IMR-90 (cell line): ENCODE measurements around the gene ANKRD53. TPM values are rescaled to one million over a fixed set of nuclear protein-coding genes. Genes with fewer than 3 reads are reported as not detected.

Experiments
- ATAC-seq: fragments of 200-7000 bp; cut with Tn5 transposase; 2 replicates; pipeline ENCODE4 v1.9.1; 2020; ENCODE audit warnings: low read depth, mild to moderate bottlenecking, moderate library complexity
- BruUV-seq: library from RNA; stranded (reverse); fragments of 400-500 nt; replicated peaks from 2 replicates; lab custom pipeline; 2021; lab: Mats Ljungman, UMichigan
- CTCF ChIA-PET: fragments of 300-600 bp; formaldehyde crosslinking; extraction: SDS; loops from one replicate; lab custom pipeline; 2021; ENCODE audit warnings: antibody characterized with exemption; lab: Yijun Ruan, JAX
- POLR2A ChIA-PET: fragments of 300-600 bp; sonication (Branson Sonifier 250); formaldehyde crosslinking; loops from one replicate; lab custom pipeline; 2022; ENCODE audit warnings: antibody characterized with exemption; ENCODE audit not compliant: unreplicated experiment; lab: Charles Lee
- DNase-seq: peaks from one replicate; pipeline ENCODE4 v3.0.0; 2013
- H2AFZ ChIP-seq: replicated peaks from 2 replicates; pipeline ENCODE3; 2013; ENCODE audit warnings: low read length, mild to moderate bottlenecking; ENCODE audit not compliant: poor library complexity
- H2AK5ac ChIP-seq: 2 replicates; pipeline ENCODE4 v1.6.1; 2013; ENCODE audit warnings: low read depth, low read length, inconsistent platforms
- H2AK9ac ChIP-seq: replicated peaks from 2 replicates; pipeline ENCODE3; 2013; ENCODE audit warnings: mild to moderate bottlenecking, low read depth, low read length, moderate library complexity; ENCODE audit not compliant: poor library complexity
- H2BK120ac ChIP-seq: 2 replicates; pipeline ENCODE4 v1.6.1; 2013; ENCODE audit warnings: low read depth, low read length, inconsistent platforms
- H2BK15ac ChIP-seq: 3 replicates; pipeline ENCODE4 v1.6.1; 2013; ENCODE audit warnings: low read depth, low read length, inconsistent platforms
- H2BK20ac ChIP-seq: 2 replicates; pipeline ENCODE4 v1.6.1; 2013; ENCODE audit warnings: low read depth, mild to moderate bottlenecking, inconsistent platforms, low read length, moderate library complexity
- H2BK5ac ChIP-seq: 2 replicates; pipeline ENCODE4 v1.6.1; 2013; ENCODE audit warnings: mild to moderate bottlenecking, low read depth, low read length, inconsistent platforms; ENCODE audit not compliant: poor library complexity, severe bottlenecking
- H3K14ac ChIP-seq: replicated peaks from 2 replicates; pipeline ENCODE4 v1.6.1; 2013; ENCODE audit warnings: low read depth, low read length, inconsistent platforms
- H3K18ac ChIP-seq: 2 replicates; pipeline ENCODE4 v1.6.1; 2013; ENCODE audit warnings: low read depth, low read length, control low read depth
- H3K23ac ChIP-seq: 2 replicates; pipeline ENCODE4 v1.6.1; 2013; ENCODE audit warnings: low read depth, low read length, inconsistent platforms
- H3K27ac ChIP-seq: 2 replicates; pipeline ENCODE4 v1.5.1; 2013; ENCODE audit warnings: mild to moderate bottlenecking, control low read depth, low read length; ENCODE audit not compliant: insufficient read depth
- H3K27me3 ChIP-seq: 2 replicates; pipeline ENCODE4 v1.6.1; 2013; ENCODE audit warnings: low read length; ENCODE audit not compliant: control insufficient read depth, insufficient read depth
- H3K36me3 ChIP-seq: 2 replicates; pipeline ENCODE4 v1.6.1; 2013; ENCODE audit warnings: low read length, mixed read lengths; ENCODE audit not compliant: control insufficient read depth, insufficient read depth
- H3K4ac ChIP-seq: 2 replicates; pipeline ENCODE4 v1.6.1; 2013; ENCODE audit warnings: low read depth, low read length, inconsistent platforms
- H3K4me1 ChIP-seq: 2 replicates; pipeline ENCODE4 v1.6.1; 2013; ENCODE audit warnings: low read length, mixed read lengths; ENCODE audit not compliant: control insufficient read depth, insufficient read depth
- H3K4me2 ChIP-seq: 2 replicates; pipeline ENCODE4 v1.6.1; 2013; ENCODE audit warnings: low read depth, mild to moderate bottlenecking, control low read depth, low read length, moderate library complexity
- H3K4me3 ChIP-seq: 2 replicates; pipeline ENCODE4 v1.5.1; 2013; ENCODE audit warnings: low read depth, mild to moderate bottlenecking, control low read depth, low read length, moderate library complexity; ENCODE audit not compliant: insufficient read depth
- H3K56ac ChIP-seq: 2 replicates; pipeline ENCODE4 v1.6.1; 2013; ENCODE audit warnings: low read length, inconsistent platforms; ENCODE audit not compliant: insufficient read depth; ENCODE audit errors: extremely low read depth
- H3K79me1 ChIP-seq, 2 experiments: 2 replicates each; pipeline ENCODE4 v1.6.1; 2013; ENCODE audit warnings: low read length in 2 of 2, inconsistent platforms in 1 of 2, low read depth in 1 of 2
- H3K9ac ChIP-seq: 2 replicates; pipeline ENCODE4 v1.6.1; 2013; ENCODE audit warnings: low read depth, low read length, control low read depth
- H3K9me1 ChIP-seq: 2 replicates; pipeline ENCODE4 v1.6.1; 2013; ENCODE audit warnings: low read length, inconsistent platforms; ENCODE audit not compliant: insufficient read depth
- H3K9me3 ChIP-seq: 2 replicates; pipeline ENCODE4 v1.6.1; 2013; ENCODE audit warnings: low read length; ENCODE audit not compliant: control insufficient read depth, insufficient read depth
- H4K20me1 ChIP-seq: 2 replicates; pipeline ENCODE4 v1.6.1; 2013; ENCODE audit warnings: low read length, inconsistent platforms; ENCODE audit not compliant: insufficient read depth
- H4K5ac ChIP-seq: 2 replicates; pipeline ENCODE4 v1.6.1; 2013; ENCODE audit warnings: mild to moderate bottlenecking, low read depth, low read length, control low read depth
- H4K8ac ChIP-seq, 2 experiments: 2 replicates each; pipeline ENCODE4 v1.6.1; 2013; ENCODE audit warnings: low read depth in 2 of 2, low read length in 2 of 2, control low read depth in 1 of 2, inconsistent platforms in 1 of 2
- H4K91ac ChIP-seq: 2 replicates; pipeline ENCODE4 v1.6.1; 2013; ENCODE audit warnings: low read depth, low read length, inconsistent platforms; ENCODE audit not compliant: insufficient read depth
- BHLHE40 ChIP-seq: fragments of 150-350 bp; IDR thresholded peaks from 2 replicates; pipeline ENCODE4 v1.6.1; 2016; ENCODE audit warnings: mild to moderate bottlenecking, low read depth, low read length
- CEBPB ChIP-seq: IDR thresholded peaks from 2 replicates; pipeline ENCODE4 v1.6.1; 2012; ENCODE audit warnings: low read depth, low read length, improper control_type of control experiment
- CHD1 ChIP-seq: IDR thresholded peaks from 2 replicates; pipeline ENCODE4 v1.6.1; 2012; ENCODE audit warnings: low read depth, low read length, improper control_type of control experiment
- FOS ChIP-seq: fragments of 150-350 bp; IDR thresholded peaks from 2 replicates; pipeline ENCODE4 v1.6.1; 2016; ENCODE audit warnings: low read depth, low read length
- MAFK ChIP-seq: IDR thresholded peaks from 2 replicates; pipeline ENCODE4 v1.6.1; 2012; ENCODE audit warnings: low read depth, low read length, improper control_type of control experiment
- MAZ ChIP-seq: IDR thresholded peaks from 2 replicates; pipeline ENCODE4 v1.6.1; 2012; ENCODE audit warnings: low read depth, mild to moderate bottlenecking, low read length, improper control_type of control experiment, moderate library complexity, borderline replicate concordance
- MXI1 ChIP-seq: IDR thresholded peaks from 2 replicates; pipeline ENCODE4 v1.6.1; 2012; ENCODE audit warnings: low read depth, mild to moderate bottlenecking, low read length, moderate library complexity, borderline replicate concordance
- NFE2L2 ChIP-seq: fragments of 150-350 bp; IDR thresholded peaks from 2 replicates; pipeline ENCODE4 v1.6.1; 2016; ENCODE audit warnings: low read depth, mild to moderate bottlenecking, low read length
- POLR2A ChIP-seq: IDR thresholded peaks from 2 replicates; pipeline ENCODE4 v1.6.1; 2012; ENCODE audit warnings: mild to moderate bottlenecking, low read depth, low read length
- RAD21 ChIP-seq: IDR thresholded peaks from 2 replicates; pipeline ENCODE4 v1.6.1; 2012; ENCODE audit warnings: low read length, improper control_type of control experiment
- RCOR1 ChIP-seq: IDR thresholded peaks from 2 replicates; pipeline ENCODE4 v1.6.1; 2012; ENCODE audit warnings: mild to moderate bottlenecking, low read length, improper control_type of control experiment; ENCODE audit not compliant: insufficient replicate concordance
- RFX5 ChIP-seq: IDR thresholded peaks from 2 replicates; pipeline ENCODE4 v1.8.0; 2012; ENCODE audit warnings: low read depth, mild to moderate bottlenecking, low read length, moderate library complexity
- SMC3 ChIP-seq: fragments of 150-350 bp; IDR thresholded peaks from 2 replicates; pipeline ENCODE4 v1.6.1; 2016; ENCODE audit warnings: low read depth, mild to moderate bottlenecking, antibody characterized with exemption, low read length, moderate library complexity
- WGBS, 2 experiments: methylation state at CpG; one replicate each; pipeline versions ENCODE4 v1.1.5 to v1.1.7; 2013; ENCODE audit warnings: missing lambda C conversion rate in 2 of 2; ENCODE audit not compliant: insufficient read length in 1 of 2; ENCODE audit errors: extremely low coverage in 2 of 2; 5-methylcytosine and 5-hydroxymethylcytosine counted together
- dilution Hi-C: fragments of 300-500 bp; cut with HindIII; formaldehyde crosslinking; loops from one replicate; pipeline ENCODE4 v1.14.3; 2018; ENCODE audit warnings: low sequenced_read_pairs; ENCODE audit not compliant: unreplicated experiment
- in situ Hi-C: fragments of 300-500 bp; cut with MboI; formaldehyde crosslinking; loops from 3 replicates; pipeline ENCODE4 v1.14.3; 2019; ENCODE audit warnings: low sequenced_read_pairs, inconsistent platforms, mixed read lengths
- intact Hi-C: fragments of 100-400 bp; cut with micrococcal nuclease; formaldehyde crosslinking; loops from 2 replicates; pipeline ENCODE4 v1.10.0; 2022
- polyA plus RNA-seq, 3 experiments: library from polyadenylated mRNA; depleted of rRNA; stranded (reverse); fragments of >200 nt; gene quantifications; 2 replicates each; pipeline ENCODE4 v1.2.3, GENCODE V29; 2012; ENCODE audit warnings: low replicate concordance in 1 of 3
- total RNA-seq: library from RNA; depleted of rRNA; stranded (reverse); fragments of >200 nt; gene quantifications from 2 replicates; pipeline ENCODE4 v1.2.3, GENCODE V29; 2012
- TF ChIP-seq, protein P1 (sequence below): conservative IDR thresholded peaks from 2 replicates; pipeline ENCODE4 v1.5.1; 2012; ENCODE audit warnings: mild to moderate bottlenecking, low read depth, low read length, improper control_type of control experiment
- TF ChIP-seq, protein P2 (sequence below): fragments of 150-350 bp; IDR thresholded peaks from 2 replicates; pipeline ENCODE4 v1.6.1; 2017; ENCODE audit warnings: mild to moderate bottlenecking, antibody characterized with exemption, low read length, low read depth
- TF ChIP-seq, protein P3 (sequence below): fragments of 150-350 bp; IDR thresholded peaks from 2 replicates; pipeline ENCODE4 v1.6.1; 2016; ENCODE audit warnings: low read depth, mild to moderate bottlenecking, low read length, moderate library complexity, borderline replicate concordance

The ANKRD53 gene
- total and polyA plus RNA-seq, 2 of the 4 experiments (the other 2 are of a cell fraction): 0.54 to 1.0 TPM

DNA sequence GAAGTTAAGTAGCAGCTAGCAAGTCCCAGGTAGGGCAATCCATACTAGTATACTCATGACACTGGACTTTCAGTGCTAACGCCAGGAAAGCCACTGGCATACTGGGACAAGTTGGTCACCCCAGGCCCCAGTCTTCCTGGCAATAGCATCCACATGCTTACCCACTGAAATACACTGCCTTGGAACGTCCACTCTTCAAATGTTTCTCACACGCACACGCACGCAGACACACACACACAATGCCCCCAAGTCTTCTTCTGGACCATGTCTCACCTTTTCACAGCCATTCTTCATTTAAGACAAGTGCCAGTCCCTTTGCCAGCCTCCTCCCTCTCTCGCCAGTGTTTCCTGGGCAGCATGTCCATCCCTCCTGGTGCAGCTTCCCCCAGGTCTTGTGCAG lies 25.0 kb downstream of the ANKRD53 start:
- H3K23ac ChIP-seq: no peak overlapping the region
- no peaks in the 10 kb centered on the region for H3K9me3 ChIP-seq
- CTCF ChIA-PET: no interaction called here
- in situ Hi-C loops: no loop called here
- H3K27me3 ChIP-seq: peaks cover 5% of the 10 kb centered on the region; the same call in 1 of the 2 replicates
- H2AK5ac ChIP-seq: no peak overlapping the region
- no peak overlapping the region for H3K27ac ChIP-seq
- no peak overlapping the region for H2BK5ac ChIP-seq
- DNase-seq (no peak), ATAC-seq (no peak)
- no peak overlapping the region for H3K14ac ChIP-seq
- 80% methylated on average over 4 of the region's 6 CpGs; no CpG with 5 or more reads in 1 of the 2 experiments for WGBS, 2 experiments
- no peak for TF ChIP-seq MXI1
- TF ChIP-seq, protein P1, sequence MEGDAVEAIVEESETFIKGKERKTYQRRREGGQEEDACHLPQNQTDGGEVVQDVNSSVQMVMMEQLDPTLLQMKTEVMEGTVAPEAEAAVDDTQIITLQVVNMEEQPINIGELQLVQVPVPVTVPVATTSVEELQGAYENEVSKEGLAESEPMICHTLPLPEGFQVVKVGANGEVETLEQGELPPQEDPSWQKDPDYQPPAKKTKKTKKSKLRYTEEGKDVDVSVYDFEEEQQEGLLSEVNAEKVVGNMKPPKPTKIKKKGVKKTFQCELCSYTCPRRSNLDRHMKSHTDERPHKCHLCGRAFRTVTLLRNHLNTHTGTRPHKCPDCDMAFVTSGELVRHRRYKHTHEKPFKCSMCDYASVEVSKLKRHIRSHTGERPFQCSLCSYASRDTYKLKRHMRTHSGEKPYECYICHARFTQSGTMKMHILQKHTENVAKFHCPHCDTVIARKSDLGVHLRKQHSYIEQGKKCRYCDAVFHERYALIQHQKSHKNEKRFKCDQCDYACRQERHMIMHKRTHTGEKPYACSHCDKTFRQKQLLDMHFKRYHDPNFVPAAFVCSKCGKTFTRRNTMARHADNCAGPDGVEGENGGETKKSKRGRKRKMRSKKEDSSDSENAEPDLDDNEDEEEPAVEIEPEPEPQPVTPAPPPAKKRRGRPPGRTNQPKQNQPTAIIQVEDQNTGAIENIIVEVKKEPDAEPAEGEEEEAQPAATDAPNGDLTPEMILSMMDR: no peak
- no peak for TF ChIP-seq CHD1
- no peak for TF ChIP-seq RFX5
- TF ChIP-seq MAFK: no peak
- TF ChIP-seq, protein P2, sequence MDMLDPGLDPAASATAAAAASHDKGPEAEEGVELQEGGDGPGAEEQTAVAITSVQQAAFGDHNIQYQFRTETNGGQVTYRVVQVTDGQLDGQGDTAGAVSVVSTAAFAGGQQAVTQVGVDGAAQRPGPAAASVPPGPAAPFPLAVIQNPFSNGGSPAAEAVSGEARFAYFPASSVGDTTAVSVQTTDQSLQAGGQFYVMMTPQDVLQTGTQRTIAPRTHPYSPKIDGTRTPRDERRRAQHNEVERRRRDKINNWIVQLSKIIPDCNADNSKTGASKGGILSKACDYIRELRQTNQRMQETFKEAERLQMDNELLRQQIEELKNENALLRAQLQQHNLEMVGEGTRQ: no peak
- TF ChIP-seq NFE2L2: no peak
- TF ChIP-seq, protein P3, sequence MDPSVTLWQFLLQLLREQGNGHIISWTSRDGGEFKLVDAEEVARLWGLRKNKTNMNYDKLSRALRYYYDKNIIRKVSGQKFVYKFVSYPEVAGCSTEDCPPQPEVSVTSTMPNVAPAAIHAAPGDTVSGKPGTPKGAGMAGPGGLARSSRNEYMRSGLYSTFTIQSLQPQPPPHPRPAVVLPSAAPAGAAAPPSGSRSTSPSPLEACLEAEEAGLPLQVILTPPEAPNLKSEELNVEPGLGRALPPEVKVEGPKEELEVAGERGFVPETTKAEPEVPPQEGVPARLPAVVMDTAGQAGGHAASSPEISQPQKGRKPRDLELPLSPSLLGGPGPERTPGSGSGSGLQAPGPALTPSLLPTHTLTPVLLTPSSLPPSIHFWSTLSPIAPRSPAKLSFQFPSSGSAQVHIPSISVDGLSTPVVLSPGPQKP: no peak
- TF ChIP-seq POLR2A: no peak
- TF ChIP-seq RCOR1: no peak
- no peak for TF ChIP-seq FOS
- no peak for TF ChIP-seq RAD21
- TF ChIP-seq MAZ: no peak
- no peak for TF ChIP-seq CEBPB
- TF ChIP-seq SMC3: no peak
- TF ChIP-seq BHLHE40: no peak
- no peak overlapping the region for H3K4ac ChIP-seq
- H4K20me1 ChIP-seq: no peaks in the 10 kb centered on the region
- H3K4me2 ChIP-seq: no peak overlapping the region
- dilution Hi-C loops: no loop called here
- no TSS peak for BruUV-seq
- H2AFZ ChIP-seq: no peak overlapping the region
- H2BK120ac ChIP-seq: no peak overlapping the region
- H3K9me1 ChIP-seq: no peaks in the 10 kb centered on the region; the same call in 1 of the 2 replicates
- no peak overlapping the region for H4K8ac ChIP-seq
- H4K5ac ChIP-seq: no peak overlapping the region
- no peak overlapping the region for H3K18ac ChIP-seq
- H3K9ac ChIP-seq: no peak overlapping the region
- intact Hi-C loops: loop anchor here (2.0 to 10.0 kb wide), 2 partner anchors 65 to 121 kb away; partner anchors contain the start of gene NAGK
- no peak overlapping the region for H3K4me3 ChIP-seq
- no peak overlapping the region for H2AK9ac ChIP-seq
- H3K56ac ChIP-seq: no peak overlapping the region
- POLR2A ChIA-PET: no interaction called here
- no peak overlapping the region for H4K91ac ChIP-seq
- no peaks in the 10 kb centered on the region for H3K79me1 ChIP-seq
- no peak overlapping the region for H2BK20ac ChIP-seq
- no peak overlapping the region for H2BK15ac ChIP-seq
- H3K4me1 ChIP-seq: peaks cover 2% of the 10 kb centered on the region; the same call in 1 of the 2 replicates
- no peaks in the 10 kb centered on the region for H3K36me3 ChIP-seq
